GM18873 (cell line): ENCODE measurements around the gene MEAK7.

Experiments used
- ATAC-seq: cut with Tn5 transposase; IDR thresholded peaks from one replicate; pipeline ENCODE4 v1.9.1; 2021; ENCODE audit warnings: mild to moderate bottlenecking, moderate library complexity, moderate number of reproducible peaks; ENCODE audit not compliant: unreplicated experiment, low FRiP score

Gene MEAK7

GRCh38 chr16:84497418-84498222 lies 6.8 kb downstream of the MEAK7 start:
- no peak for ATAC-seq

- ATAC-seq: no peak
Measured at GRCh38 chr16:84496991-84497390, 7.5 kb downstream of the MEAK7 start.

GRCh38 chr16:84495506-84495905 lies 9.0 kb downstream of the MEAK7 start:
- ATAC-seq: no peak

GRCh38 chr16:84489131-84489530 lies 15.3 kb downstream of the MEAK7 start:
- no peak for ATAC-seq

- ATAC-seq: no peak
Measured at GRCh38 chr16:84487358-84487757, 17.1 kb downstream of the MEAK7 start.

GRCh38 chr16:84486551-84487235 lies 17.8 kb downstream of the MEAK7 start:
- no peak for ATAC-seq

- ATAC-seq: no peak
Measured at GRCh38 chr16:84486126-84486525, 18.3 kb downstream of the MEAK7 start.

- ATAC-seq: no peak
Measured at GRCh38 chr16:84485255-84486010, 19.0 kb downstream of the MEAK7 start.

- ATAC-seq: no peak
Measured at GRCh38 chr16:84484579-84485254, 19.7 kb downstream of the MEAK7 start.

GRCh38 chr16:84483882-84484565 lies 20.4 kb downstream of the MEAK7 start:
- ATAC-seq: no peak

GRCh38 chr16:84482951-84483881 lies 21.2 kb downstream of the MEAK7 start:
- no peak for ATAC-seq

- ATAC-seq: no peak
Measured at GRCh38 chr16:84482001-84482891, 22.2 kb downstream of the MEAK7 start.

GRCh38 chr16:84481051-84481735 lies 23.3 kb downstream of the MEAK7 start:
- ATAC-seq: no peak

GRCh38 chr16:84479716-84480450 lies 24.6 kb downstream of the MEAK7 start:
- no peak for ATAC-seq

- ATAC-seq: no peak
Measured at GRCh38 chr16:84478172-84478947, 26.1 kb downstream of the MEAK7 start.

- ATAC-seq: no peak
Measured at GRCh38 chr16:84477661-84478060, 26.8 kb downstream of the MEAK7 start.
